Choroid plexus epithelial cell (primary cell): ENCODE measurements around the gene MRPL55.

ENCODE experiments used
- DNase-seq: peaks from one replicate; pipeline ENCODE4 v3.0.0-alpha.2; 2010; ENCODE audit warnings: low read depth
- H3K4me3 ChIP-seq: 2 replicates; pipeline ENCODE4 v1.5.1; 2011; ENCODE audit warnings: low read depth, mild to moderate bottlenecking, control low read depth, low read length, moderate library complexity
- CTCF ChIP-seq: conservative IDR thresholded peaks from 2 replicates; pipeline ENCODE4 v1.5.1; 2011; ENCODE audit warnings: low read depth, mild to moderate bottlenecking, control low read depth, inconsistent platforms, low read length, moderate library complexity

The MRPL55 gene

GRCh38 chr1:228109962-228110488 is 926 bp upstream of the MRPL55 start:
- peak; percentile 23 for DNase-seq
- H3K4me3 ChIP-seq = peak overlapping the region; percentile 99
- TF ChIP-seq CTCF = no peak

GRCh38 chr1:228108742-228109072 is 392 bp downstream of the MRPL55 start:
- peak overlapping the region; percentile 99 for H3K4me3 ChIP-seq
- no peak for TF ChIP-seq CTCF
- no peak for DNase-seq

GRCh38 chr1:228108055-228108690 is 926 bp downstream of the MRPL55 start:
- TF ChIP-seq CTCF = no peak
- peak overlapping the region; percentile 99 for H3K4me3 ChIP-seq
- DNase-seq = no peak

- TF ChIP-seq CTCF = no peak
- DNase-seq = no peak
- no peak overlapping the region for H3K4me3 ChIP-seq
These were observed 1.5 kb downstream of the MRPL55 start for GRCh38 chr1:228107636-228108035.

GRCh38 chr1:228106800-228107054 is 2.4 kb downstream of the MRPL55 start:
- TF ChIP-seq CTCF = no peak
- no peak overlapping the region for H3K4me3 ChIP-seq
- DNase-seq = no peak

- no peak for TF ChIP-seq CTCF
- no peak for DNase-seq
These were observed 2.9 kb downstream of the MRPL55 start for GRCh38 chr1:228105996-228106799.

More at GRCh38 chr1:228105996-228106799, 2.9 kb downstream of the MRPL55 start:
- no peak overlapping the region for H3K4me3 ChIP-seq
